HPDE6-E6E7 (cell line): ENCODE results near the gene MAGEL2.
"Not testable (repeated sequence)": the region's sequence is repeated elsewhere in the genome, so short reads cannot be mapped to it uniquely, and the experiment has no call there.

Experiments used
- DNase-seq: peaks from one replicate; pipeline ENCODE4 v3.0.0; 2011; ENCODE audit warnings: missing footprints; ENCODE audit errors: extremely low spot score

Gene MAGEL2

GRCh38 chr15:23606226-23606625 is 41.4 kb downstream of the MAGEL2 start:
- DNase-seq: no peak

GRCh38 chr15:23602124-23602523 is 45.5 kb downstream of the MAGEL2 start:
- DNase-seq: no peak

- DNase-seq: no peak
Observed at GRCh38 chr15:23599053-23599452, 48.6 kb downstream of the MAGEL2 start.

- not testable (repeated sequence) for DNase-seq
Observed at GRCh38 chr15:23597278-23597677, 50.4 kb downstream of the MAGEL2 start.

- no peak for DNase-seq
Observed at GRCh38 chr15:23596736-23597135, 50.9 kb downstream of the MAGEL2 start.

GRCh38 chr15:23595368-23595767 is 52.3 kb downstream of the MAGEL2 start:
- no peak for DNase-seq

- DNase-seq: no peak
Observed at GRCh38 chr15:23594252-23594770, 53.4 kb downstream of the MAGEL2 start.
